HFF-Myc (cell line): ENCODE data around the gene KRTAP5-6.

ENCODE experiments used
- DNase-seq: peaks from one replicate; pipeline ENCODE4 v3.0.0-alpha.2; 2011; ENCODE audit warnings: low read depth; ENCODE audit errors: extremely low read depth
- H3K4me3 ChIP-seq: replicated peaks from 2 replicates; pipeline ENCODE4 v1.5.1; 2011; ENCODE audit warnings: low read depth, mild to moderate bottlenecking, control low read depth, low read length
- TF ChIP-seq, protein P1 (sequence below): IDR thresholded peaks from 2 replicates; pipeline ENCODE4 v1.5.1; 2012; ENCODE audit warnings: mild to moderate bottlenecking, low read depth, low read length, control low read depth; ENCODE audit errors: missing control alignments

Gene KRTAP5-6

DNA sequence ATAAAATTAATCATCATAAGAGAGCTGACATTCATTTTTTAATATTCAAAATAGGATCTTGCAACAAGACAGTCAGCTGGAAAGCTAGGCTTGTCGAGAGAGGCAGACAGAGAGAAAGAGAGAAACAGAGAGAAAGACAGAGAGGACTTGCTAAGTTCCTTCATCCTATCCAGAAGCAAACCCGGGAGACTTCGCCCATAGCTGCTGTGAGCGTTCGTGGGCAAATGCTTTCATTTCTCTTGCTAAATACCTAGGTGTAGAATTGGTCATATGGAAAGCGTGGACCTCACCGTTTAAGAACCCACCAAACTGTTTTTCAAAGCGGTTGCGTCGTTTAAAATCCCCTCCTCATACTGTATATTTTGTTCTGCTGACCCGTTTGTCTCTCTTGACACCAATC is 25.3 kb upstream of the KRTAP5-6 start:
- TF ChIP-seq, protein P1, sequence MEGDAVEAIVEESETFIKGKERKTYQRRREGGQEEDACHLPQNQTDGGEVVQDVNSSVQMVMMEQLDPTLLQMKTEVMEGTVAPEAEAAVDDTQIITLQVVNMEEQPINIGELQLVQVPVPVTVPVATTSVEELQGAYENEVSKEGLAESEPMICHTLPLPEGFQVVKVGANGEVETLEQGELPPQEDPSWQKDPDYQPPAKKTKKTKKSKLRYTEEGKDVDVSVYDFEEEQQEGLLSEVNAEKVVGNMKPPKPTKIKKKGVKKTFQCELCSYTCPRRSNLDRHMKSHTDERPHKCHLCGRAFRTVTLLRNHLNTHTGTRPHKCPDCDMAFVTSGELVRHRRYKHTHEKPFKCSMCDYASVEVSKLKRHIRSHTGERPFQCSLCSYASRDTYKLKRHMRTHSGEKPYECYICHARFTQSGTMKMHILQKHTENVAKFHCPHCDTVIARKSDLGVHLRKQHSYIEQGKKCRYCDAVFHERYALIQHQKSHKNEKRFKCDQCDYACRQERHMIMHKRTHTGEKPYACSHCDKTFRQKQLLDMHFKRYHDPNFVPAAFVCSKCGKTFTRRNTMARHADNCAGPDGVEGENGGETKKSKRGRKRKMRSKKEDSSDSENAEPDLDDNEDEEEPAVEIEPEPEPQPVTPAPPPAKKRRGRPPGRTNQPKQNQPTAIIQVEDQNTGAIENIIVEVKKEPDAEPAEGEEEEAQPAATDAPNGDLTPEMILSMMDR, result no peak
- DNase-seq, result no peak
- no peak overlapping the region for H3K4me3 ChIP-seq

DNA sequence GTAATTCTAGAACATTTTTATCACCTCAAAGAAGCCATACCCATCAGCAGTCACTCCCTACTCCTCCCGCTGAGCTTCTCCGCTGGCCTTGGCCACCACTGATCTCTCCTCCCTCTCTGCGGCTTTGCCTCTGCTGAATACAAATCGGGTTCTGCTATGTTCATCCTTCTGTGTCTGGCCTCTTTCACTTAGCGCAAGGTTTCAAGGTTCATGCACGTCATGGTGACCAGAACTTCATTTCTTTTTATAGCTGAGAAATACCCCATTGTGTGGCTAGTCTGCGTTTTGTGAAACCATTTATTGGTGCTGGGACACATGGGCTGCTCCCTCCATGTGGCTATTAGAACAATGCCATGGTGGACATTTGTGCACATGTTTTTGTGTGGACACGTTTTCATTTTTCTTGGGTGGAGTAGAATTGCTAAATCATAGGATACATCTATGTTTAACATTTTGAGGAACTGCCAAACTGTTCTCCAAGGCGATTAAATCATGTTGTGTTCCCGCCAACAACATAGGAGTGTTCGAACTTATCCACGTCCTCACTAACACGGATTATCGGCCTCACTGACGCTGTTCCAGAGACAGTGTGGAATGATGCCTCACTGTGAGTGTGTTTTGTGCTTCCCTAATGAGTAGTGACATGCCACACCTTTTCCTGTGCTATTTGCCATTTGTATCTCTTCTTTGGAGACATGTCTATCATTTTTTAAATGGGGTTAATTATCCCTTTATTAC is 24.2 kb upstream of the KRTAP5-6 start:
- DNase-seq, result no peak
- TF ChIP-seq, protein P1, result no peak
- no peak overlapping the region for H3K4me3 ChIP-seq

DNA sequence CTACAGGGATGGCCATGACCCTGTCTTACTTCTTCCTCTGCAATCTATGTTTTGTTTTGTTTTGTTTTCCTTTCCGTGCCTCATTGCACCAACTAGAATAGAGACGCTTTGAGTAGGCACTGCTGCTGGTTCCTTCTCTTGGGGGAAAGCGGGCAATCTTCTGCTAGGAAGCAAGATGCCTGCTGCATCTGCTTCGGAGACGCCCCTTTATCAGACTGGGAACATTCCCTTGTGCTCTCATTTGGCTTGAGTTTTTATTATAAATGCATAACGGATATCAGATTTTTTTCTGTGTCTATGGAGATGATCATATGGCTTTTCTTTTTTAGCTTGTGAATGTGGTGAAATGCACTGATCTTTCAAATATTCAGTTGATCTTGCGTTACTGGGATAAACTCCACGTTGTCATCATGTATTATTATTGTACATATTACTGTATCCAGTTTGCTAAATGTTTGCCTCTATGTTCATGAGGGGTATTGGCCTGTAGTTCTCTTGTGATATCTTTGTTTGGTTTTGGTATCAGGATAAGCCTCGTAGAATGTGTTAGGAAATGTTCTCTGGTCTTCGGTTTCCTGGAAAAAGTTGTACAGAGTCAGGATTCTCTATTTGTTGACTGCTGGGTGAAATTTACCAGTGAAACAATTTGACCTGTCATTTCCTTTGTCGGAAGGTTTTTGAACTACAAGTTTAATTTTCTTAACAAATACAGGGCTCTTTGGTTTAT is 23.4 kb upstream of the KRTAP5-6 start:
- DNase-seq, result no peak
- H3K4me3 ChIP-seq, result no peak overlapping the region
- TF ChIP-seq, protein P1, result no peak

DNA sequence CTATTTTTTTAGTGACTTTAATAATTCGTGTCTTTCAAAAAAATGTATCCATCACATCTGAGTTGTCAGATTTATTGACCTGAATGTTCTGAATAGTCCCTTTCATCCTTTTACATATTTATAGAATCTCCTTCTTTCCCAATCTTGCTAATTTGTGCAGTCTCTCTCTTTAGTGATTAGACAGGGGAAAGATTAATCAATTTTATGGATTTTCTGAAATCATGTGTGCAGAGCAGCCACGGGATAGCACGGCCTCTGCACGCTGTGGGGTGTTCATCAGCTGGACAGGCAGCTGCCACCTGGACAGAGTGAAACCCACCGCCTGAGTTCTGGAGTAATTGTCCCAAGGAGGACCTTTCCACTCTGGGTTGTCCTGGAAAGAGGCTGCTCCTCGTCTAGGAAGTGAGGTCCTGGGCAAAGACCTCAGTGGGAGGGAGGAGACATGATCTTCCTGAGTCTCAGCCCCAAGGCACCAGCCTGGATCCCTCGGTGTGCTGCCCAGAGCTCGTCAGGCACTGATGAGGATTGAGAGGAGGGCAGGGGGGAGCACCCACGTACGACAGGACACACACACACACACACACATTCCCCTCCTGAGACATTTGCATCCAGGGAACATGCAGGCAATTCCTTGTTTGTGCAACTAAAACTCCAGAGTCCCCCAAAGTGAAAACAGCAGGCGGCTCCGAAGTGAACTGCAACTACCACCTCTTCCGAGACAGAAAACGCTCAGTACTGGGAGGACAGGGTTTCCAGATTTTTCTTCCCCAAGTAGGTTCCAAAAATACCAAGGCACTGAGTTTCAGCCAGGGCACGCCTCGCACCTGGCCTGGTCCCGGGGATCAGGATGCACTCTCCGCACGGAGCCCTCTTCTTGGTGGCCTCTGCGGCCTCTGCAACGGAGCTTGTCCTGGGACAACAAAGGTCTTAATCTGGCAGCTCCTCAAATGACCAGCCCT is 22.5 kb upstream of the KRTAP5-6 start:
- no peak overlapping the region for H3K4me3 ChIP-seq
- no peak for DNase-seq
- TF ChIP-seq, protein P1, result no peak

DNA sequence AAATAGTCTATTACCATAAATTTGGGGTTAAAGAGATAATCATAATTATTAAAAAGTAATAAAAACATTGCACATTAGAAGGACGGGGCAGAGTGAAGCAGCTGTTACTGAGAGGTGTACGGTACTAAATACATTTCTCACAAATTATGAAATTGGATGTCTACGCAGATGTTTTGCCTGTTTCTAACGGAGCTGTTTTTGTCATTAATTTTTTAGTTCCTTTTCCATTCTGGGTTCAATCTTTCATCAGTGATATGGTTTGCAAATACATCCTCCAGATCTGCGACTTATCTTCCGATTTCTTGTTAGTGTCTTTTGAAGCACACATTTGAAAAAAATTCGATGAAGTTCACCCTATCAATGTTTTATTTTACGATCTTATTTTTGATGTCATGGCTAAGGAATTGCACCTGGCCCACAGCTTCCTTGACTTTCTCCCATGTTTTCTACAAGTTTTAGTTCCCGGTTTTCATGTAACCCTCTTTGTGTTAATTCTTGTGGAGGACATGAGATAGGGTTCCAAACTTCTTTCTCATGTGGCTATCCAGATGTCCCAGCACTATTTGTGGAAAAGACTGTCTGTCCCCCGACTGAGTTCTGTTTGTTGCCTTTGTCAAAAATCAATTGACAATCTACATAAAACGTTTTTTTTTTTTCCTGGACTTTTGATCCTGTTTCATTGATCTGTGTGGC is 21.3 kb upstream of the KRTAP5-6 start:
- TF ChIP-seq, protein P1, result no peak
- DNase-seq, result no peak
- no peak overlapping the region for H3K4me3 ChIP-seq

DNA sequence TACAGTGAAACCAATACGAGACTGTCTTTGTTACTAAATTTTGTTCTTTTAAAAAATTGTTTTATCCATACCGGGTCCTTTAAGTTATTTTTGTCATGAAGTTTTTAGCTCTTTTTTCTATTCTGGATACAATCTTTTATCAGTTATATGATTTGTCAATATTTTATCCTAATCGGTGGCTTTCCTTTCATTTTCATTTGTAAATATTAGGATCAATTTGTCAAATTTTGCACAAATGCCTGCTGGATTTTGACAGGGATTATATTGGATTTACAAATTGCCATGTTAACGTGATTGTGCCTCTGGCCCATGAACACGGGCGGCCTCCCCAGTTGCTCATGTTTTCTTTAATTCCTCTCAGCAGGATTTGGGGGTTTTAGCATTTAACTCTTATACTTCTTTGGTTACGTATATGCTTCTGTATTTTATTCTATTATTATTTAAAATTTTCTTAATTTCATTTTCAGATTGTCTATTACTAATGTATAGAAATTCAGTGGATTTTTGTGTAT is 20.7 kb upstream of the KRTAP5-6 start:
- DNase-seq, result no peak
- TF ChIP-seq, protein P1, result no peak
- H3K4me3 ChIP-seq, result no peak overlapping the region
